SK-N-SH (cell line): ENCODE measurements around the gene NUDT14. TPM values are rescaled to one million over a fixed set of nuclear protein-coding genes. Genes with fewer than 3 reads are reported as not detected.
A peak's percentile ranks its signal among the peaks of the same experiment; 100 is the strongest.

ENCODE experiments used
- CTCF ChIA-PET: fragments of 300-600, 350-600 bp; formaldehyde crosslinking; extraction: SDS; loops from one replicate; lab custom pipeline; 2021; lab: Yijun Ruan, JAX
- POLR2A ChIA-PET: fragments of 350-600 bp; sonication (Branson Sonifier 250); formaldehyde crosslinking; extraction: SDS; loops from one replicate; lab custom pipeline; 2020; ENCODE audit warnings: antibody characterized with exemption, inconsistent platforms; lab: Yijun Ruan, JAX
- DNase-seq: peaks from one replicate; pipeline ENCODE4 v3.0.0; 2012
- H2AFZ ChIP-seq: fragments of 200-600 bp; sonication (generic); 2 replicates; pipeline ENCODE4 v1.8.1; 2016; ENCODE audit warnings: antibody characterized with exemption, mild to moderate bottlenecking, low read depth
- H3F3A ChIP-seq: fragments of 200-600 bp; sonication (generic); replicated peaks from 2 replicates; pipeline ENCODE3; 2016; ENCODE audit warnings: antibody characterized with exemption, mild to moderate bottlenecking; ENCODE audit not compliant: insufficient read depth
- H3K27ac ChIP-seq, 2 experiments: fragments of 200-500 bp in 1 of 2; fragments of 200-600 bp in 1 of 2; sonication (Bioruptor generic) in 1 of 2; sonication (generic), shearing (Covaris generic) in 1 of 2; 2 replicates each; pipeline versions ENCODE4 v1.5.1 to v1.6.1; 2014 to 2016; ENCODE audit warnings: low read depth in 2 of 2, inconsistent platforms in 1 of 2, low read length in 1 of 2, mild to moderate bottlenecking in 1 of 2, mixed read lengths in 1 of 2
- H3K27me3 ChIP-seq: fragments of 200-600 bp; sonication (generic), shearing (Covaris generic); 2 replicates; pipeline ENCODE4 v1.6.1; 2016; ENCODE audit warnings: mixed run types; ENCODE audit not compliant: insufficient read depth
- H3K36me3 ChIP-seq, 2 experiments: fragments of 200-500 bp in 1 of 2; fragments of 200-600 bp in 1 of 2; sonication (Bioruptor generic) in 1 of 2; sonication (generic) in 1 of 2; replicated peaks in 1 of 2; 2 replicates each; pipeline versions ENCODE3 to v1.5.1; 2014 to 2016; ENCODE audit warnings: low read length in 1 of 2, mild to moderate bottlenecking in 1 of 2; ENCODE audit not compliant: insufficient read depth in 2 of 2, control insufficient read depth in 1 of 2
- H3K4me1 ChIP-seq, 2 experiments: fragments of 200-500 bp in 1 of 2; fragments of 200-600 bp in 1 of 2; sonication (Bioruptor generic) in 1 of 2; sonication (generic), shearing (Covaris generic) in 1 of 2; 2 replicates each; pipeline versions ENCODE4 v1.5.1 to v1.6.1; 2014 to 2016; ENCODE audit warnings: low read depth in 1 of 2, low read length in 1 of 2, mixed run types in 1 of 2; ENCODE audit not compliant: insufficient read depth in 2 of 2, control insufficient read depth in 1 of 2
- H3K4me2 ChIP-seq: fragments of 200-600 bp; sonication (generic), shearing (Covaris generic); 2 replicates; pipeline ENCODE4 v1.6.1; 2017; ENCODE audit warnings: mixed run types
- H3K4me3 ChIP-seq, 2 experiments: fragments of 200-500 bp in 1 of 2; fragments of 200-600 bp in 1 of 2; sonication (Bioruptor generic) in 1 of 2; sonication (generic), shearing (Covaris generic) in 1 of 2; 2 replicates each; pipeline versions ENCODE4 v1.5.1 to v1.8.1; 2014 to 2016; ENCODE audit warnings: low read depth in 2 of 2, inconsistent platforms in 1 of 2, low read length in 1 of 2, mild to moderate bottlenecking in 1 of 2, mixed read lengths in 1 of 2, moderate library complexity in 1 of 2
- H3K79me2 ChIP-seq: fragments of 200-600 bp; sonication (generic); 2 replicates; pipeline ENCODE4 v1.8.1; 2017; ENCODE audit warnings: mild to moderate bottlenecking; ENCODE audit not compliant: insufficient read depth
- H3K9ac ChIP-seq: fragments of 200-600 bp; sonication (generic); 2 replicates; pipeline ENCODE4 v1.6.1; 2017; ENCODE audit warnings: mixed run types
- H3K9me2 ChIP-seq: fragments of 200-600 bp; sonication (generic); 2 replicates; pipeline ENCODE4 v1.6.1; 2017; ENCODE audit warnings: mixed run types
- H3K9me3 ChIP-seq: fragments of 200-600 bp; sonication (generic); 2 replicates; pipeline ENCODE4 v1.6.1; 2017; ENCODE audit warnings: mixed run types, mild to moderate bottlenecking, moderate library complexity
- H4K20me1 ChIP-seq: fragments of 200-600 bp; sonication (generic); 2 replicates; pipeline ENCODE4 v1.6.1; 2017; ENCODE audit warnings: mild to moderate bottlenecking, mixed run types; ENCODE audit not compliant: insufficient read depth
- FOSL2 ChIP-seq: IDR thresholded peaks from 2 replicates; pipeline ENCODE4 v1.4.0; 2012; ENCODE audit warnings: low read depth, mild to moderate bottlenecking, moderate library complexity, borderline replicate concordance
- NFIC ChIP-seq: IDR thresholded peaks from 2 replicates; pipeline ENCODE4 v1.4.0; 2012; ENCODE audit warnings: borderline replicate concordance
- POLR2AphosphoS5 ChIP-seq: IDR thresholded peaks from 2 replicates; pipeline ENCODE4 v1.6.1; 2012; ENCODE audit warnings: low read depth, low read length
- RFX5 ChIP-seq: IDR thresholded peaks from 2 replicates; pipeline ENCODE4 v1.6.1; 2012; ENCODE audit warnings: mild to moderate bottlenecking, improper control_type of control experiment, low read length
- SMC3 ChIP-seq: IDR thresholded peaks from 2 replicates; pipeline ENCODE4 v1.6.1; 2012; ENCODE audit warnings: low read depth, low read length, improper control_type of control experiment
- TEAD4 ChIP-seq: IDR thresholded peaks from 2 replicates; pipeline ENCODE4 v1.4.0; 2012; ENCODE audit warnings: mild to moderate bottlenecking, borderline replicate concordance; ENCODE audit not compliant: insufficient read depth
- WGBS: methylation state at CpG from one replicate; pipeline ENCODE4 v1.1.6; 2017; ENCODE audit warnings: low lambda C conversion rate; 5-methylcytosine and 5-hydroxymethylcytosine counted together
- polyA plus RNA-seq, 3 experiments: library from polyadenylated mRNA; depleted of rRNA; stranded (reverse); fragments of >200 nt; gene quantifications; 2 replicates each; pipeline ENCODE4 v1.2.3, GENCODE V29; 2012
- TF ChIP-seq, protein P1 (sequence below): IDR thresholded peaks from 2 replicates; pipeline ENCODE4 v1.6.1; 2012; ENCODE audit warnings: mild to moderate bottlenecking, low read depth, low read length, moderate library complexity
- TF ChIP-seq, protein P2 (sequence below): fragments of 150-350 bp; IDR thresholded peaks from 2 replicates; pipeline ENCODE4 v1.6.1; 2017; ENCODE audit warnings: antibody characterized with exemption, low read length, low read depth, borderline replicate concordance
- TF ChIP-seq, protein P3 (sequence below): fragments of 200-600 bp; sonication (generic); IDR thresholded peaks from 2 replicates; pipeline ENCODE4 v1.6.1; 2017; ENCODE audit warnings: antibody characterized with exemption, mild to moderate bottlenecking, moderate library complexity

NUDT14 gene
- polyA plus RNA-seq, 1 of the 3 experiments (the other 2 are of a cell fraction): 18.4 TPM

DNA sequence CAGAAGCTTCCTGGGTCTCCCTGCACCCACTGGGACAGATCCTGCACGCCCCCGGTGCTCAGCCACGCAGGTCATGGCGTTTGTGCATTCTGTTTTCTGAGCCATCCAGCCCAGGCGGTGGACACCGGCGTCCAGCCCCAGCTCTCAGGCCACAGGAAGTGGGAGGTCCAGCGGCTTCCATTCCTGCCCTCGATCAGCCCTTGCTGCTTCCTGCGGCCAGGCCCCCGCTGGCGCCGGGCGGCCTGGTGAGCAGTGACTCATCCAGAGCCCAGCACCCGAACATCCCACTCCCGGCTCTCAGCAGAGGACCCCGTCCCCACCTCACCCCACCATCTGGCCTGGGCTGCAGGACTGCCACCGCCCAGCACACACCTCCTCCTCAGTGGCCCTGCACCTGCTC lies 18.0 kb upstream of the NUDT14 start:
- Histone ChIP-seq H3K36me3 (no peaks in the 10 kb centered on the region), H3K4me3 (no peak overlapping the region), H2AFZ (no peak overlapping the region), H3K27ac (no peak overlapping the region), H3K4me1 (peaks cover 3 to 47% of the 10 kb centered on the region in 2 experiments; a peak in 2 of 4 replicates), H4K20me1 (no peaks in the 10 kb centered on the region), H3K27me3 (no peaks in the 10 kb centered on the region), H3K79me2 (no peaks in the 10 kb centered on the region), H3K9me3 (no peaks in the 10 kb centered on the region), H3K9me2 (no peaks in the 10 kb centered on the region), H3K9ac (no peak overlapping the region), H3F3A (no peaks in the 10 kb centered on the region), H3K4me2 (no peak overlapping the region)
- no peak for DNase-seq
- ChIA-PET POLR2A (no interaction called here), CTCF (interaction anchor here (0.8 to 1.9 kb wide), 2 partner anchors 49 to 83 kb away, joined by 3 to 4 read pairs; partner anchors contain the start of gene BTBD6)
- 65% methylated on average over 10 of the region's 18 CpGs for WGBS
- TF ChIP-seq, protein P1, sequence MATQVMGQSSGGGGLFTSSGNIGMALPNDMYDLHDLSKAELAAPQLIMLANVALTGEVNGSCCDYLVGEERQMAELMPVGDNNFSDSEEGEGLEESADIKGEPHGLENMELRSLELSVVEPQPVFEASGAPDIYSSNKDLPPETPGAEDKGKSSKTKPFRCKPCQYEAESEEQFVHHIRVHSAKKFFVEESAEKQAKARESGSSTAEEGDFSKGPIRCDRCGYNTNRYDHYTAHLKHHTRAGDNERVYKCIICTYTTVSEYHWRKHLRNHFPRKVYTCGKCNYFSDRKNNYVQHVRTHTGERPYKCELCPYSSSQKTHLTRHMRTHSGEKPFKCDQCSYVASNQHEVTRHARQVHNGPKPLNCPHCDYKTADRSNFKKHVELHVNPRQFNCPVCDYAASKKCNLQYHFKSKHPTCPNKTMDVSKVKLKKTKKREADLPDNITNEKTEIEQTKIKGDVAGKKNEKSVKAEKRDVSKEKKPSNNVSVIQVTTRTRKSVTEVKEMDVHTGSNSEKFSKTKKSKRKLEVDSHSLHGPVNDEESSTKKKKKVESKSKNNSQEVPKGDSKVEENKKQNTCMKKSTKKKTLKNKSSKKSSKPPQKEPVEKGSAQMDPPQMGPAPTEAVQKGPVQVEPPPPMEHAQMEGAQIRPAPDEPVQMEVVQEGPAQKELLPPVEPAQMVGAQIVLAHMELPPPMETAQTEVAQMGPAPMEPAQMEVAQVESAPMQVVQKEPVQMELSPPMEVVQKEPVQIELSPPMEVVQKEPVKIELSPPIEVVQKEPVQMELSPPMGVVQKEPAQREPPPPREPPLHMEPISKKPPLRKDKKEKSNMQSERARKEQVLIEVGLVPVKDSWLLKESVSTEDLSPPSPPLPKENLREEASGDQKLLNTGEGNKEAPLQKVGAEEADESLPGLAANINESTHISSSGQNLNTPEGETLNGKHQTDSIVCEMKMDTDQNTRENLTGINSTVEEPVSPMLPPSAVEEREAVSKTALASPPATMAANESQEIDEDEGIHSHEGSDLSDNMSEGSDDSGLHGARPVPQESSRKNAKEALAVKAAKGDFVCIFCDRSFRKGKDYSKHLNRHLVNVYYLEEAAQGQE: no peak
- no peak for TF ChIP-seq TEAD4
- no peak for TF ChIP-seq POLR2AphosphoS5
- no peak for TF ChIP-seq SMC3

DNA sequence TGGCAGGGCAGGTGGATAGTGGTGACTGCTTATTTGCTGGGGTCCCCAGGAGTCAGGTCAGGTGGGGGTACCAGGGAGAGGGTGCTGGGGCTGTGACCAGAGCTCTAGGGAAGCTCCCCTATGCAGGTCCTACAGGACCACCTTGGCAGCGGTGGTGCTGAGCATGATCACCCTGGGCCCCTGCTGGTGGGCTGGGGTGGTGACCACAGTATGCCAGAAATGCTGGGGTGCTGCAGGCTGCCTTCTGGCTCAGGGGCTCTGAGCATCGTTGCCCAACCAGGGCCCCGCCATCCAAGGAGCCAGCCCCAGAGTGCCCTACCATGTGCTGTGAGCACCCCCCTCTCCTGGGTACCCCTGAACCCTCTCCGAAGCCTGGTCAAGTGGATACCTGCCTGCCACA lies 17.5 kb upstream of the NUDT14 start:
- Histone ChIP-seq H3K9me2 (no peaks in the 10 kb centered on the region), H3K4me3 (no peak overlapping the region), H4K20me1 (no peaks in the 10 kb centered on the region), H3K27ac (no peak overlapping the region), H3K27me3 (no peaks in the 10 kb centered on the region), H3K9me3 (no peaks in the 10 kb centered on the region), H3F3A (no peaks in the 10 kb centered on the region), H2AFZ (no peak overlapping the region), H3K4me2 (no peak overlapping the region), H3K36me3 (no peaks in the 10 kb centered on the region), H3K79me2 (no peaks in the 10 kb centered on the region), H3K4me1 (peaks cover 5 to 47% of the 10 kb centered on the region in 2 experiments; a peak in 2 of 4 replicates), H3K9ac (no peak overlapping the region)
- POLR2A ChIA-PET: no interaction called here
- DNase-seq: no peak
- WGBS: 74% methylated on average over 2 of the region's 4 CpGs
- CTCF ChIA-PET: interaction anchor here (1.9 kb wide), 1 partner anchor 50 kb away, joined by 4 read pairs; the partner anchor contains the start of gene BTBD6
- TF ChIP-seq NFIC (no peak), RFX5 (no peak), FOSL2 (no peak)
- TF ChIP-seq, protein P2, sequence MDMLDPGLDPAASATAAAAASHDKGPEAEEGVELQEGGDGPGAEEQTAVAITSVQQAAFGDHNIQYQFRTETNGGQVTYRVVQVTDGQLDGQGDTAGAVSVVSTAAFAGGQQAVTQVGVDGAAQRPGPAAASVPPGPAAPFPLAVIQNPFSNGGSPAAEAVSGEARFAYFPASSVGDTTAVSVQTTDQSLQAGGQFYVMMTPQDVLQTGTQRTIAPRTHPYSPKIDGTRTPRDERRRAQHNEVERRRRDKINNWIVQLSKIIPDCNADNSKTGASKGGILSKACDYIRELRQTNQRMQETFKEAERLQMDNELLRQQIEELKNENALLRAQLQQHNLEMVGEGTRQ: no peak
- TF ChIP-seq, protein P3, sequence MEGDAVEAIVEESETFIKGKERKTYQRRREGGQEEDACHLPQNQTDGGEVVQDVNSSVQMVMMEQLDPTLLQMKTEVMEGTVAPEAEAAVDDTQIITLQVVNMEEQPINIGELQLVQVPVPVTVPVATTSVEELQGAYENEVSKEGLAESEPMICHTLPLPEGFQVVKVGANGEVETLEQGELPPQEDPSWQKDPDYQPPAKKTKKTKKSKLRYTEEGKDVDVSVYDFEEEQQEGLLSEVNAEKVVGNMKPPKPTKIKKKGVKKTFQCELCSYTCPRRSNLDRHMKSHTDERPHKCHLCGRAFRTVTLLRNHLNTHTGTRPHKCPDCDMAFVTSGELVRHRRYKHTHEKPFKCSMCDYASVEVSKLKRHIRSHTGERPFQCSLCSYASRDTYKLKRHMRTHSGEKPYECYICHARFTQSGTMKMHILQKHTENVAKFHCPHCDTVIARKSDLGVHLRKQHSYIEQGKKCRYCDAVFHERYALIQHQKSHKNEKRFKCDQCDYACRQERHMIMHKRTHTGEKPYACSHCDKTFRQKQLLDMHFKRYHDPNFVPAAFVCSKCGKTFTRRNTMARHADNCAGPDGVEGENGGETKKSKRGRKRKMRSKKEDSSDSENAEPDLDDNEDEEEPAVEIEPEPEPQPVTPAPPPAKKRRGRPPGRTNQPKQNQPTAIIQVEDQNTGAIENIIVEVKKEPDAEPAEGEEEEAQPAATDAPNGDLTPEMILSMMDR: peak; percentile 16; the same call in 1 of the 2 replicates
